ENCODE data around the gene SSR1. TPM values are rescaled to one million over a fixed set of nuclear protein-coding genes. Genes with fewer than 3 reads are reported as not detected.

The SSR1 gene
- total RNA-seq, 6 experiments from 2014 or later = 60.8 to 110 (median 90.5) TPM

GRCh38 chr6:7313505-7314165 lies 636 bp upstream of the SSR1 start:
- no peak for DNase-seq
- 74% methylated on average over 14 of the region's 15 CpGs for whole genome bisulfite sequencing (ENCODE audit: insufficient coverage, low coverage, low lambda C conversion rate, missing lambda C conversion rate)
- Histone ChIP-seq H3K36me3 (peaks cover 0 to 13% (median 5%) of the 10 kb centered on the region in 4 donors), H3K27me3 (no peaks in the 10 kb centered on the region), H3K4me3 (peak overlapping the region; percentile 99 to 100 (median 100)), H3K27ac (peak overlapping the region; percentile 57 to 93 (median 59)), H3K9me3 (no peaks in the 10 kb centered on the region), H3K4me1 (peaks cover 0 to 19% (median 9%) of the 10 kb centered on the region in 4 donors)
- intact Hi-C loops (cut with DNase I) = no loop called here
- no peak for TF ChIP-seq POLR2A (IDR thresholded peaks at IDR 0.05)
- no peak for TF ChIP-seq CTCF (IDR thresholded peaks at IDR 0.05)
- no peak for ATAC-seq

- 2% methylated on average over 17 of the region's 17 CpGs for WGBS (ENCODE audit: insufficient coverage, low coverage, low lambda C conversion rate, missing lambda C conversion rate)
- Histone ChIP-seq H3K27me3 (no peaks in the 10 kb centered on the region), H3K4me1 (peaks cover 0 to 23% (median 10%) of the 10 kb centered on the region in 4 donors), H3K36me3 (peaks cover 0 to 29% (median 9%) of the 10 kb centered on the region in 4 donors), H3K4me3 (peak overlapping the region; percentile 99 to 100 (median 100)), H3K27ac (peak overlapping the region; percentile 86 to 96 (median 93)), H3K9me3 (no peaks in the 10 kb centered on the region)
- TF ChIP-seq POLR2A (IDR thresholded peaks at IDR 0.05) (no peak), CTCF (IDR thresholded peaks at IDR 0.05) (no peak)
- ATAC-seq (no peak), DNase-seq (no peak)
- intact Hi-C loops (cut with DNase I) = no loop called here
These were observed 933 bp downstream of the SSR1 start for GRCh38 chr6:7311917-7312615.

DNA sequence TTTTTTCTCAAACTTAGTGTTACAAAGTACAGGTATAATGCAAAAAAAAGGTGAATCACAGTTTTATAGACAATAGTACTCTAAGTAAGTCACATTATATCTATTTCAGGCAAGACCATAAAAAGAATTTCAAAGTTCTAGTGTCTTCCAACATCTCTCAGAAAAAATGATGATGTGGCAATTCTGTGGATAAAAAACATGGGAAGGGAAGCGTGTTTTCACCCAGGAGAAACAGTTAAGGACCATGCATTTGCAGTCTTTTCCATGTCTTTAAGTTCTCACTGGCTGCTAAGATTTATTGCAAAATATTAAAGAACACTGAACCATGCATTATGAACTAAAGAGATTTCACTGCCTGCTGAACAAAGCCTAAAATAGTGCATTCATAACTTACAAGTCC lies 1.8 kb downstream of the SSR1 start:
- Histone ChIP-seq H3K9me3 (no peaks in the 10 kb centered on the region), H3K4me1 (peaks cover 0 to 23% (median 10%) of the 10 kb centered on the region in 4 donors), H3K4me3 (peak overlapping the region in 2 of 3 donors; percentile 100), H3K27ac (no peak overlapping the region), H3K27me3 (no peaks in the 10 kb centered on the region), H3K36me3 (peaks cover 0 to 32% (median 10%) of the 10 kb centered on the region in 4 donors)
- intact Hi-C loops (cut with DNase I) = no loop called here
- ATAC-seq = no peak
- TF ChIP-seq CTCF (IDR thresholded peaks at IDR 0.05) = no peak
- TF ChIP-seq POLR2A (IDR thresholded peaks at IDR 0.05) = no peak
- DNase-seq = no peak
- 30% methylated on average over 1 of the region's 1 CpG for WGBS (ENCODE audit: insufficient coverage, low coverage, low lambda C conversion rate, missing lambda C conversion rate)

- Histone ChIP-seq H3K36me3 (peaks cover 0 to 50% (median 21%) of the 10 kb centered on the region in 4 donors), H3K4me1 (peaks cover 0 to 23% (median 10%) of the 10 kb centered on the region in 4 donors), H3K27ac (no peak overlapping the region), H3K9me3 (no peaks in the 10 kb centered on the region), H3K4me3 (no peak overlapping the region), H3K27me3 (no peaks in the 10 kb centered on the region)
- WGBS (ENCODE audit: insufficient coverage, low coverage, low lambda C conversion rate, missing lambda C conversion rate) = 93% methylated on average over 2 of the region's 5 CpGs
- intact Hi-C loops (cut with DNase I) = no loop called here
- no peak for ATAC-seq
- no peak for DNase-seq
- no peak for TF ChIP-seq CTCF (IDR thresholded peaks at IDR 0.05)
- no peak for TF ChIP-seq POLR2A (IDR thresholded peaks at IDR 0.05)
These were observed 3.9 kb downstream of the SSR1 start for GRCh38 chr6:7309050-7309449.

Data from right lobe of liver (tissue), 6 donors.